ENCODE measurements around the gene ARMC6. TPM values are rescaled to one million over a fixed set of nuclear protein-coding genes. Genes with fewer than 3 reads are reported as not detected.
"Not testable (repeated sequence)": the region's sequence is repeated elsewhere in the genome, so short reads cannot be mapped to it uniquely, and the experiment has no call there.

Gene ARMC6
- total RNA-seq, 4 donors from 2014 or later = 15.9 to 24.0 (median 19.2) TPM

DNA sequence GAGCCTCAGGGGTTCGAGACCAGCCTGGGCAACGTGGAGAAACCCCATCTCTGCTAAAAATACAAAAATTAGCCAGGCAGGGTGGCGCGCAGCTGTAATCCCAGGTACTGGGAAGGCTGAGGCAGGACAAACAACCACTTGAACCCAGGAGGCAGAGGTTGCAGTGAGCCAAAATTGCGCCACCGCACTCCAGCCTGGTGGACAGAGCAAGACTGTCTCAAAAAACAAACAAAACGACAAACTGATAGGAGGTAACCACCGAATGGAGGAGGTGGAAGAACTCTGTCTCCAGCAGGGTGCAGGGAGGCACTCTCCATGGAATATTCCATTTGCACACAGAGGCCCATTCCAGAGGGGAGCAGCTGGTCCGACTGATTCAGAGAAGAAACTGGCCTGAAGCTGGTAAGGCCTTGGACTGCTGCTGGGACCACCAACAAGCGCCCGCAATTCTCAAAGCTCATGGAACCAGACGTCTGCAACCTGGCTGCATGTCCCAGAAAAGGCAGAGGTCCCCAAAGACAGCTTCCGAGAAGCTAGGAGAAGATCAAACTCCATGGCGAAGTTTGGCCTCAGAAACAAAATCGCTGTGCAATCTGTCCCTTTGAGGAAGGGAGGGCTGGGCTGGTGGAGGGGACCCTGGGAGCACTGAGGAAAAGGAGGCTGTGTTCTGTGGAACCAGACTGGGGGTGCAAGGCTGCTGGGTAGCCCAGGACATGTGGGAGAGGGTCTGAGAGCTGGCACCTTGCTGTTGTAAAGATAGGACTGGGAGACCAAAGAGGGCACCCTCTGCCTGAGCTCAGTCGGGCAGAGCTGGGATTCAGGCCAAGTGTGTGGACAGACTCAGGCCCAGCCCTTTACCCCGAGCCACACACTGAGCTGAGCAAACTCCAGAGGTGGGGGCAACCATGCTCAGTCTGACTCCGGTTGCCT, 65.6 kb downstream of the ARMC6 start:
- Histone ChIP-seq H3K4me3 (no peak overlapping the region), H3K27me3 (no peaks in the 10 kb centered on the region), H3K9me3 (no peaks in the 10 kb centered on the region), H3K36me3 (peaks cover 0 to 86% of the 10 kb centered on the region in 2 donors), H3K27ac (no peak overlapping the region), H3K4me1 (no peaks in the 10 kb centered on the region)
- no peak for ATAC-seq
- 56 to 72% methylated on average over 6 to 14 of the region's 18 CpGs for WGBS, 2 donors (ENCODE audit: low coverage in 1 of 2)
- TF ChIP-seq POLR2AphosphoS5 (IDR thresholded peaks at IDR 0.05) = no peak
- no peak for TF ChIP-seq CTCF (IDR thresholded peaks at IDR 0.05)
- no peak for TF ChIP-seq POLR2A (IDR thresholded peaks at IDR 0.05)
- TF ChIP-seq EP300 (IDR thresholded peaks at IDR 0.05) = no peak

- ATAC-seq = no peak
- peaks cover 0 to 68% of the 10 kb centered on the region in 2 donors for H3K36me3 ChIP-seq
Observed at GRCh38 chr19:19101540-19101939, 68.1 kb downstream of the ARMC6 start.

DNA sequence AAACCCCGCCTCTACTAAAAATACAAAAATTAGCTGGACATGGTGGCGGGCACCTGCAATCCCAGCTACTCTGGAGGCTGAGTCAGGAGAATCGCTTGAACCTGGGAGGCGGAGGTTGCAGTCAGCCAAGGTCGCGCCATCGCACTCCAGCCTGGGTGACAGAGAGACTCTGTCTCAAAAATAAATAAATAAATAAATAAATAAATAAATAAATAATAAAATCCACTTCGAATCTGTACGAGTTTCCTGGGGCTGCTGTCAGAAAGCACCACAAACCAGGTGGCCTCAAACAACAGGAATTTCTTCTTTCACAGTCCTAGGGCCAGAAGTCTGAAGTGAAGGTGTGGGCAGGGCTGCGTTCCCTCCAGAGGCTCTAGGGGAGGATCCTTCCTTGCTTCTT, 69.2 kb downstream of the ARMC6 start:
- not testable (repeated sequence) for H3K9me3 ChIP-seq, H3K27me3 ChIP-seq, ATAC-seq, H3K27ac ChIP-seq, H3K4me3 ChIP-seq
- 94 to 100% methylated on average over 1 to 5 of the region's 10 CpGs for WGBS, 2 donors (ENCODE audit: low coverage in 1 of 2)
- peaks cover 0 to 64% of the 10 kb centered on the region in 2 donors for H3K36me3 ChIP-seq
- H3K4me1 ChIP-seq = peaks cover 0 to 16% (median 0%) of the 10 kb centered on the region in 3 donors

More at GRCh38 chr19:19101540-19101939, 68.1 kb downstream of the ARMC6 start:
- Histone ChIP-seq H3K4me3 (no peak overlapping the region), H3K4me1 (peaks cover 0 to 16% (median 0%) of the 10 kb centered on the region in 3 donors), H3K27ac (no peak overlapping the region), H3K9me3 (no peaks in the 10 kb centered on the region), H3K27me3 (no peaks in the 10 kb centered on the region)
- 95 to 100% methylated on average over 1 to 4 of the region's 8 CpGs for WGBS, 2 donors (ENCODE audit: low coverage in 1 of 2)
- TF ChIP-seq CTCF (IDR thresholded peaks at IDR 0.05) (no peak), POLR2A (IDR thresholded peaks at IDR 0.05) (no peak), EP300 (IDR thresholded peaks at IDR 0.05) (no peak), POLR2AphosphoS5 (IDR thresholded peaks at IDR 0.05) (no peak)

DNA sequence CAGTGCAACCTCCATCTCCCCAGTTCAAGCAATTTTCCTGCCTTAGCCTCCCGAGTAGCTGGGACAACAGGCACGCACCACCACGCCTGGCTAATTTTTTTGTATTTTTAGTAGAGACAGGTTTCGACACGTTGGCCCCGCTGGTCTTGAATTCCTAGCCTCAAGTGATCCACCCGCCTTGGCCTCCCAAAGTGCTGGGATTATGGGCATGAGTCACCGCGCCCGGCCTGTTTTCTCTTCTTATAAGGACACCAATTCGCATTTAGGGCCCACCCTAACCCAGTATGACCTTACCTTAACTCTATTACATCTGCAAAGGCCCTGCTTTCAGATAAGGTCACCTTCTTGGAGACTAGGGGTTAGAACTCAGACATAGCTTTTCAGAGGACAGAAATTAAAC, 69.8 kb downstream of the ARMC6 start:
- peaks cover 0 to 64% of the 10 kb centered on the region in 2 donors for H3K36me3 ChIP-seq
- no peaks in the 10 kb centered on the region for H3K9me3 ChIP-seq
- 96% methylated on average over 8 of the region's 11 CpGs; no CpG with 5 or more reads in 1 of the 2 donors for WGBS, 2 donors (ENCODE audit: low coverage in 1 of 2)
- H3K4me1 ChIP-seq = peaks cover 0 to 16% (median 0%) of the 10 kb centered on the region in 3 donors
- no peak overlapping the region for H3K27ac ChIP-seq
- ATAC-seq = no peak
- no peaks in the 10 kb centered on the region for H3K27me3 ChIP-seq
- no peak overlapping the region for H3K4me3 ChIP-seq
- no peak for TF ChIP-seq CTCF (IDR thresholded peaks at IDR 0.05)
- TF ChIP-seq EP300 (IDR thresholded peaks at IDR 0.05) = no peak
- TF ChIP-seq POLR2AphosphoS5 (IDR thresholded peaks at IDR 0.05) = no peak
- TF ChIP-seq POLR2A (IDR thresholded peaks at IDR 0.05) = no peak

DNA sequence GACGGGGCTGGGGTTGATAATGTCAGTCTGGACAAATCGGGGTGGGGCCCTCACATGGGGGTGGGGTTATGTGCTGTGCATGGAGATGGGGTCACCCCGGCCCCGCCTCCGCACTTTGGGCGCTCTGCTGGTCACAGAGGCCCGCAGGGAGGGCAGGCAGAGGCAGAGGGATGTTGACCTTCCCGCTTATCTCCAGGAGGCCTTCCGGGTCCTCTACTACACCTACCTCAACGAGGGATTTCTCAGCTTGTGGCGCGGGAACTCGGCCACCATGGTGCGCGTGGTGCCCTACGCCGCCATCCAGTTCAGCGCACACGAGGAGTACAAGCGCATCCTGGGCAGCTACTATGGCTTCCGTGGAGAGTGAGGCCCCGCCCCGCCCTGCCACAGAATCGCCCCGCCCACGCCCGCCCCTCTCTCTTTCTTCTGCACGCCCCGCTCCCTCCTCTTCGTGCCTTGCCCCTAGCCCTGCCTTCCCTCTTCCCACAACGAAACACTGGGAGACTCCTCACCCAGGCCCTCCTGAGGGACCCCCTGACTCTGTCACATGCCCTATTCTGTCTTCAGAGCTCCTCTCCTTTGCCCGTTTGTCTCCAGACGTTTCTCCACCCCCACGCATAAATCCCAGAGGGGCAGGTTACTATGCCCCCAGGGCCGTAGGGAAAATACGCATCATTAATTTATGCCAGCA, 72.1 kb downstream of the ARMC6 start:
- ATAC-seq = peak; percentile 80
- WGBS, 2 donors (ENCODE audit: low coverage in 1 of 2) = 21 to 50% methylated on average over 1 to 16 of the region's 36 CpGs
- no peaks in the 10 kb centered on the region for H3K9me3 ChIP-seq
- TF ChIP-seq POLR2A (IDR thresholded peaks at IDR 0.05) (no peak), CTCF (IDR thresholded peaks at IDR 0.05) (no peak)
- H3K27me3 ChIP-seq = peaks cover 4% of the 10 kb centered on the region
- H3K27ac ChIP-seq = peak overlapping the region in 1 of 4 donors; percentile 26
- H3K4me1 ChIP-seq = peaks cover 0 to 25% (median 2%) of the 10 kb centered on the region in 3 donors
- H3K36me3 ChIP-seq = peaks cover 0 to 49% of the 10 kb centered on the region in 2 donors
- H3K4me3 ChIP-seq = peak overlapping the region in 1 of 2 donors; percentile 37

All from gastroesophageal sphincter (tissue), 4 donors.